ENCODE results near the gene CDC25A.
"Not testable (repeated sequence)": the region's sequence is repeated elsewhere in the genome, so short reads cannot be mapped to it uniquely, and the experiment has no call there.

Gene CDC25A

DNA sequence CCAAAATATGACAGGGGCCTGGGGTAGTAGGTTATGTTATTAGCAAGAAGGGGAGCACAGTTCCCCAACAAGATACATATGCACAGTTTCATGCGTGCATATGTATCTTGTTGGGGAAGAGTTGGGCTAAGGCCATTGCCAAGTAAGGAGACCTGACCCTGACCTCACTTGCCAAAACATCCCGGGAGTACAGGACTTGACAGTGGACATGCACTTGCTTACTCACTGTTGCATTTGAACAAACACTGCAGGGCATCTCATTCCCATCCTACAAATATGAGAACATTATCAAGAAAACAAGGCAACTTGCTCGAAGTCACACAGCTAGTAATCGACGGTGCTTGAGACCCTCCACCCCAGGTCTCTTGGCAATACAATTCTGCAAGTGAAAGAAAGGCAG lies 30.3 kb upstream of the CDC25A start:
- Histone ChIP-seq H3K4me3 (ENCODE audit: low read depth, low read length) (no peak overlapping the region), H3K9me3 (ENCODE audit: control insufficient read depth, insufficient read depth, low read depth, low read length) (no peaks in the 10 kb centered on the region), H3K27me3 (ENCODE audit: control insufficient read depth, insufficient read depth, low read length) (peaks cover 2% of the 10 kb centered on the region; the same call in 1 of the 2 replicates), H3K4me1 (ENCODE audit: control insufficient read depth, insufficient read depth, low read length) (no peaks in the 10 kb centered on the region), H3K36me3 (ENCODE audit: control insufficient read depth, insufficient read depth, low read length) (no peaks in the 10 kb centered on the region), H3K9ac (ENCODE audit: low read length) (no peak overlapping the region), H3K27ac (ENCODE audit: low read depth, low read length) (no peak overlapping the region)

DNA sequence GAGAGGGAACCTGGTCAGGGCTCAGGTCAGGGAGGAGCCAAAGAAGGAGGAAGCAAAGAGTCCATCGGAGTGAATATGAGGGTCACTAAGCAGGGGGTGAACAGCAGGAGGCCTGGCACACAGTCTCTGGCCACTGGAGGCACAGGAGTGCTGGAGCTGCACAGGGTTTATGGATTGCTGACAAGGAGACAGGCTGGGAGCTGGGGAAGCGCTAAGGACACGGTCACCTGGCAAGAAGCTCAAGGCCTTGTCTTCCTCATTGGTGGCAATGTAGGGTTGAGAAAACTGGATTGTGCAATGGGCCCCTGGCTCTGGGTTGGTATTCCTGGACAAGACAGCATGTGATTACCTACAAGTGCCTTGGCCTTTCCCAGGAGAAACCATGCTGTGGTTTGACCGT lies 29.2 kb upstream of the CDC25A start:
- Histone ChIP-seq H3K27me3 (ENCODE audit: control insufficient read depth, insufficient read depth, low read length) (no peaks in the 10 kb centered on the region), H3K27ac (ENCODE audit: low read depth, low read length) (no peak overlapping the region), H3K4me1 (ENCODE audit: control insufficient read depth, insufficient read depth, low read length) (no peaks in the 10 kb centered on the region), H3K9ac (ENCODE audit: low read length) (no peak overlapping the region), H3K4me3 (ENCODE audit: low read depth, low read length) (no peak overlapping the region), H3K36me3 (ENCODE audit: control insufficient read depth, insufficient read depth, low read length) (no peaks in the 10 kb centered on the region), H3K9me3 (ENCODE audit: control insufficient read depth, insufficient read depth, low read depth, low read length) (no peaks in the 10 kb centered on the region)

DNA sequence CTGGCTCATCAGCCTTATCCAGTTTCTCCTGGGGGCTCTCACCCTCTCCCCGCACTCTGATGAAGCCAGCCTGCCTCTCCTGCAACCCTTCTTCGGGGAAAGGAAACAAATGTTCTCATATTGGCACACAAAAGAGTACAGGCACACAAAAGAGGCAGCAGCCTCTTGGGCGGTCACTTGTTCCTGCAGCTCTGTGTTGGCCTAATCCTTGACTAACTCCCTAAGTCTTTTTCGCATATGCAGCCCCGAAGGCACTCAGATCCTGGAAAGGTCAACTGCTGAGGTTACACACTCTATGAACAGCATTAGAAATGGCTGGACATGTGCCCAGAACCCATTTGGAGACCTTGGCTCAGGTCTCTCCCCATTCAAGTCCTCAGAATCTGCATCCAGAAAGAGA lies 27.7 kb upstream of the CDC25A start:
- H3K27ac ChIP-seq (ENCODE audit: low read depth, low read length) = no peak overlapping the region

DNA sequence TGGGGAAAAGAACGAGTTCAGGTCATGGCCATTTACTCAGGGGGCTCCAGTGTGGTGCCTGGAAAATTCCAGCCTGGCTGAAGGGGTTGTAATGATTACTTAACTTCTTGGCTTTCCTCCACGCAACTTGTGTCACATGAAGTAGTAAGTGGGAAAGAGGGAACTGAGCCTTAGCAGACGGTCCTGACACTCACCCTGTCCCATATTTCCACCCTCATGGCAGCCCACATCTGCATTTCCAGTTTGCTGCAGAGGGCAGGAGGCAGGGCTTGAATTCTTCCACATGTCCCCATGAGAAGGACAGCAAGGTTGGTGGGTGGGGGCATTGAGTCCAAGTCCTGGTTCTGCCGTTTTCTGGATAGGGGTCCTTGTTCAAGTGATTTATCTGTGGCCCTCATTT lies 27.2 kb upstream of the CDC25A start:
- Histone ChIP-seq H3K27ac (ENCODE audit: low read depth, low read length) (no peak overlapping the region), H3K9ac (ENCODE audit: low read length) (no peak overlapping the region), H3K4me1 (ENCODE audit: control insufficient read depth, insufficient read depth, low read length) (no peaks in the 10 kb centered on the region), H3K4me3 (ENCODE audit: low read depth, low read length) (no peak overlapping the region), H3K27me3 (ENCODE audit: control insufficient read depth, insufficient read depth, low read length) (no peaks in the 10 kb centered on the region), H3K9me3 (ENCODE audit: control insufficient read depth, insufficient read depth, low read depth, low read length) (no peaks in the 10 kb centered on the region), H3K36me3 (ENCODE audit: control insufficient read depth, insufficient read depth, low read length) (no peaks in the 10 kb centered on the region)

More for the DNA sequence above, 27.7 kb upstream of the CDC25A start:
- Histone ChIP-seq H3K27me3 (ENCODE audit: control insufficient read depth, insufficient read depth, low read length) (no peaks in the 10 kb centered on the region), H3K36me3 (ENCODE audit: control insufficient read depth, insufficient read depth, low read length) (no peaks in the 10 kb centered on the region), H3K9ac (ENCODE audit: low read length) (no peak overlapping the region), H3K9me3 (ENCODE audit: control insufficient read depth, insufficient read depth, low read depth, low read length) (no peaks in the 10 kb centered on the region), H3K4me3 (ENCODE audit: low read depth, low read length) (no peak overlapping the region), H3K4me1 (ENCODE audit: control insufficient read depth, insufficient read depth, low read length) (no peaks in the 10 kb centered on the region)

DNA sequence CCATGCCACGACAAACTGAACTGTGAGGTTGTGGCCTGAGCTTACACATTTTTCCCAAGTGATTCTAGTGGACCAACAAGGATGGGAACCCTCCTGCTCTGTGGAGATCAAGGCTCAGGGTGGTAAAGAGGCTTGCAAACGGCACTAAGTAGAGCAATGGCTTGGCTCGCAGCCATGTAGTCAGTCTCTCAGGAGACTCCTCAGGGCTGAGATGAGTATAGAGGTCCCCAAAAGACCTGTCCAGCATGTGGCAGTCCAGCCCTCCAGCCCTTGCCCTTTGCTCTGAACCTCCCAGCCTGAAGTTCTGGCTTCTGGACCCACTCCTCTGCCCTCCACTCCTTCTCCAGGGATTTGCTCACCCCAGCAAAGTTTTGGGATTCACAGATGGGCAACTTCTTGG lies 26.8 kb upstream of the CDC25A start:
- Histone ChIP-seq H3K27me3 (ENCODE audit: control insufficient read depth, insufficient read depth, low read length) (no peaks in the 10 kb centered on the region), H3K4me3 (ENCODE audit: low read depth, low read length) (no peak overlapping the region), H3K9ac (ENCODE audit: low read length) (no peak overlapping the region), H3K27ac (ENCODE audit: low read depth, low read length) (no peak overlapping the region), H3K4me1 (ENCODE audit: control insufficient read depth, insufficient read depth, low read length) (no peaks in the 10 kb centered on the region), H3K9me3 (ENCODE audit: control insufficient read depth, insufficient read depth, low read depth, low read length) (peaks cover 2% of the 10 kb centered on the region; the same call in 1 of the 2 replicates), H3K36me3 (ENCODE audit: control insufficient read depth, insufficient read depth, low read length) (no peaks in the 10 kb centered on the region)

DNA sequence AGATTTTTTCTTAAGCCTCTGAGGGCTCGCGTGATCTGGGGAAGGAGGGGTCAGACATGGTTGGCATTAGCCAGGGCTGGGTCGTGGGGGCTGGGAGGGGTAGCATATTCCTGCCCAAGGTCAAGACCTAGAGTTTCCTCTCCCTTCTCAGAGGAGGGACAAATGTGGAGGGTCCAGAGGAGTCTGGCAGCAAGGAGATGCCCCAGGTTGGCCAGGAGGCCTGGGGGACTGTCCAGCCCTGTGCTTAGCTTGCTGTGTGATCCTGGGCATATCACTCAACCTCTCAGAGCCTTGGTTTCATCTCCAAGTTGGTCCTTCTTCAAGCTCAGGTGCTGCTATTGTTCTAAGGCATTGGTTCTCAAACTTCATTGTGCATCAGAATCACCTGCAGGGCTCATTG lies 26.0 kb upstream of the CDC25A start:
- Histone ChIP-seq H3K27me3 (ENCODE audit: control insufficient read depth, insufficient read depth, low read length) (no peaks in the 10 kb centered on the region), H3K36me3 (ENCODE audit: control insufficient read depth, insufficient read depth, low read length) (no peaks in the 10 kb centered on the region), H3K9me3 (ENCODE audit: control insufficient read depth, insufficient read depth, low read depth, low read length) (peaks cover 7% of the 10 kb centered on the region), H3K27ac (ENCODE audit: low read depth, low read length) (no peak overlapping the region), H3K9ac (ENCODE audit: low read length) (no peak overlapping the region), H3K4me1 (ENCODE audit: control insufficient read depth, insufficient read depth, low read length) (no peaks in the 10 kb centered on the region), H3K4me3 (ENCODE audit: low read depth, low read length) (no peak overlapping the region)

DNA sequence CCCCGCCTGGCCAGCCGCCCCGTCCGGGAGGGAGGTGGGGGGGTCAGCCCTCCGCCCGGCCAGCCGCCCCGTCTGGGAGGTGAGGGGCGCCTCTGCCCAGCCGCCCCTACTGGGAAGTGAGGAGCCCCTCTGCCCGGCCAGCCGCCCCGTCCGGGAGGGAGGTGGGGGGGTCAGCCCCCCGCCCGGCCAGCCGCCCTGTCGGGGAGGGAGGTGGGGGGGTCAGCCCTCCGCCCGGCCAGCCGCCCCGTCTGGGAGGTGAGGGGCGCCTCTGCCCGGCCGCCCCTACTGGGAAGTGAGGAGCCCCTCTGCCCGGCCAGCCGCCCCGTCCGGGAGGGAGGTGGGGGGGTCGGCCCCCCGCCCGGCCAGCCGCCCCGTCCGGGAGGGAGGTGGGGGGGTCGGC lies 23.6 kb upstream of the CDC25A start:
- H3K27ac ChIP-seq (ENCODE audit: low read depth, low read length); H3K36me3 ChIP-seq (ENCODE audit: control insufficient read depth, insufficient read depth, low read length); H3K4me3 ChIP-seq (ENCODE audit: low read depth, low read length); H3K9ac ChIP-seq (ENCODE audit: low read length); H3K9me3 ChIP-seq (ENCODE audit: control insufficient read depth, insufficient read depth, low read depth, low read length); H3K27me3 ChIP-seq (ENCODE audit: control insufficient read depth, insufficient read depth, low read length); H3K4me1 ChIP-seq (ENCODE audit: control insufficient read depth, insufficient read depth, low read length): not testable (repeated sequence)

DNA sequence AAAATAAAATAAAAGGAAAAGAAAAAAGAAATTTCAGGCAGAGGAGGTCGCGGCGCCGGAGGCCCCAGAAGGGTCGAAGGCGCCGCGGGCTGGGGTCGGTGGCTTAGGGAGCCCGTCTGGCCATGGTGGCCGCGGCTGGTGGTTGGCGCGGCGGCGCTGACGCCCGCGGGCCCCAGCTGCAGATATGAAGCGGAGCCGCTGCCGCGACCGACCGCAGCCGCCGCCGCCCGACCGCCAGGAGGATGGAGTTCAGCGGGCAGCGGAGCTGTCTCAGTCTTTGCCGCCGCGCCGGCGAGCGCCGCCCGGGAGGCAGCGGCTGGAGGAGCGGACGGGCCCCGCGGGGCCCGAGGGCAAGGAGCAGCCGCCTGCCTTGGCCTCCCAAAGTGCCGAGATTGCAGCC lies 22.3 kb upstream of the CDC25A start:
- H3K9me3 ChIP-seq (ENCODE audit: control insufficient read depth, insufficient read depth, low read depth, low read length); H3K27ac ChIP-seq (ENCODE audit: low read depth, low read length); H3K4me3 ChIP-seq (ENCODE audit: low read depth, low read length); H3K27me3 ChIP-seq (ENCODE audit: control insufficient read depth, insufficient read depth, low read length); H3K9ac ChIP-seq (ENCODE audit: low read length); H3K4me1 ChIP-seq (ENCODE audit: control insufficient read depth, insufficient read depth, low read length); H3K36me3 ChIP-seq (ENCODE audit: control insufficient read depth, insufficient read depth, low read length): not testable (repeated sequence)

DNA sequence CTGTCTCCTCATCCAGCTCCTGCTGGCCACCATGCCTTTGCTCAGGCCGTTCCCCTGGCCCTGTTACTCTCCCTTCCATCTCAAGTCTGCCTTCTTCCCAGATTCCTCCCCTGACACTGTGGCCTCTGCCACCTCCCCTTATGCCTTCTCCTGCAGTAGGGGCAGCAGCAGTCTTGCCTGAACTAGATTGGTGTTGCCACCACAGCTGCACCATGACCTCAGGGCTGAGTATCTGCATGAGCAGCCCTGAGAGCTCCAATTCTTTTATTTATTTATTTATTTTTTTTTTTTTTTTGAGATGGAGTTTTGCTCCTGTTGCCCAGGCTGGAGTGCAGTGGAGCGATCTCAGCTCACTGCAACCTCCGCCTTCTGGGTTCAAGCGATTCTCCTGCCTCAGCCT lies 21.2 kb upstream of the CDC25A start:
- H3K9ac ChIP-seq (ENCODE audit: low read length) = no peak overlapping the region
- no peaks in the 10 kb centered on the region for H3K27me3 ChIP-seq (ENCODE audit: control insufficient read depth, insufficient read depth, low read length)
- H3K4me3 ChIP-seq (ENCODE audit: low read depth, low read length) = no peak overlapping the region
- H3K9me3 ChIP-seq (ENCODE audit: control insufficient read depth, insufficient read depth, low read depth, low read length) = peaks cover 8% of the 10 kb centered on the region
- no peaks in the 10 kb centered on the region for H3K36me3 ChIP-seq (ENCODE audit: control insufficient read depth, insufficient read depth, low read length)
- no peak overlapping the region for H3K27ac ChIP-seq (ENCODE audit: low read depth, low read length)
- no peaks in the 10 kb centered on the region for H3K4me1 ChIP-seq (ENCODE audit: control insufficient read depth, insufficient read depth, low read length)

DNA sequence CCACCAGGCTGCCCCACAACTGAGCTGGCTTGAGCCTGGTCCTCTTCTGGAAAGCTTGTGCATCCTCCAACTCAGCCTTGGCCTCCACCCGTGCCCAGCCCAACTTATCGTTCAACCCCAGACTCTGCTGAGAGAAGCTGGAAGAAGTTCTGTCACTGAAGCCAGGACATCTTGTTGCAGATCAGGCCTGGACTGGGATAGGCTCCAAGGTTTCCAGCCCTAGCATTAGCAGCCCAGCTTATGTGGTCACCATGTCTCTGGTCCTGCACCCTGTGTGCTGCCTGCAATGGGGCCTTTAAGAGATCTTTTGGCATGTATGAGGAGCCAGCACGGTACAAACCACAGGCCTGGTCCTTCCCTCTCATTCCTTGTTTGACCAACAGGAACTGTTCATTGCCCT lies 19.9 kb upstream of the CDC25A start:
- Histone ChIP-seq H3K9me3 (ENCODE audit: control insufficient read depth, insufficient read depth, low read depth, low read length) (peaks cover 8% of the 10 kb centered on the region), H3K4me3 (ENCODE audit: low read depth, low read length) (no peak overlapping the region), H3K36me3 (ENCODE audit: control insufficient read depth, insufficient read depth, low read length) (no peaks in the 10 kb centered on the region), H3K4me1 (ENCODE audit: control insufficient read depth, insufficient read depth, low read length) (no peaks in the 10 kb centered on the region), H3K27me3 (ENCODE audit: control insufficient read depth, insufficient read depth, low read length) (no peaks in the 10 kb centered on the region), H3K9ac (ENCODE audit: low read length) (no peak overlapping the region), H3K27ac (ENCODE audit: low read depth, low read length) (no peak overlapping the region)

DNA sequence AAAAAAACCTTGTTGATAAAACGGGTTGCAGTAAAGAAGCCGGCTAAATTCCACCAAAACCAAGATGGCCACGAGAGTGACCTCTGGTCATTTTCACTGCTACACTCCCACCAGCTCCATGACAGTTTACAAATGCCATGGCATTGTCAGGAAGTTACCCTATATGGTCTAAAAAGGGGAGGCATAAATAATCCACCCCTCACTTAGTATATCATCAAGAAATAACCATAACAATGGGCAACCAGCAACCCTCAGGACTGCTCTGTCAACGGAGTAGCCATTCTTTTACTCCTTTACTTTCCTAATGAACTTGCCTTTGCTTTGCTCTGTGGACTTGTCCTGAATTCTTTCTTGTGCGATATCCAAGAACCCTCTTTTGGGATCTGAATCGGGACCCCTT lies 14.4 kb upstream of the CDC25A start:
- no peak overlapping the region for H3K4me3 ChIP-seq (ENCODE audit: low read depth, low read length)
- no peak overlapping the region for H3K9ac ChIP-seq (ENCODE audit: low read length)
- H3K4me1 ChIP-seq (ENCODE audit: control insufficient read depth, insufficient read depth, low read length) = no peaks in the 10 kb centered on the region
- no peak overlapping the region for H3K27ac ChIP-seq (ENCODE audit: low read depth, low read length)
- no peaks in the 10 kb centered on the region for H3K27me3 ChIP-seq (ENCODE audit: control insufficient read depth, insufficient read depth, low read length)
- no peaks in the 10 kb centered on the region for H3K36me3 ChIP-seq (ENCODE audit: control insufficient read depth, insufficient read depth, low read length)
- H3K9me3 ChIP-seq (ENCODE audit: control insufficient read depth, insufficient read depth, low read depth, low read length) = no peaks in the 10 kb centered on the region

DNA sequence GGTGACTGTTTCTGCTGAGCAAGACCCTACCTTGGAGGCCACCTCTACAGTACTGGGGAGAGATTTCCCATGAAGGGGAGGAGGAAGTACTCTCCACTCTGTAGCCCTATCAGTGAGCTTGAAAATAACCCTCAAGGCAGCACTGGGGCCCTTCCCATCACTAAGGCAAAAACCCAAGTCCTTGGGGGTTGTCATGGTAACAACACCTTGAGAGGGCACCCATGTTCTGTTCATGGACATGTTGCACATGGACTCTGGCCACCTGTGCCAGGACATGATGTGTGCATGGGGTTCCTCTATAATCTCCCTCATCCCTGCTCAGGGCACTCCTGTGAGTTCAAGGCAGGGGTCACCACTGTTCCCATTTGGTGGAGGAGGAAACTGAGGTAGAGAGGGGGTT lies 10.9 kb upstream of the CDC25A start:
- Histone ChIP-seq H3K4me1 (ENCODE audit: control insufficient read depth, insufficient read depth, low read length) (peaks cover 12% of the 10 kb centered on the region; the same call in 1 of the 2 replicates), H3K9me3 (ENCODE audit: control insufficient read depth, insufficient read depth, low read depth, low read length) (no peaks in the 10 kb centered on the region), H3K4me3 (ENCODE audit: low read depth, low read length) (no peak overlapping the region), H3K9ac (ENCODE audit: low read length) (no peak overlapping the region), H3K27me3 (ENCODE audit: control insufficient read depth, insufficient read depth, low read length) (no peaks in the 10 kb centered on the region), H3K36me3 (ENCODE audit: control insufficient read depth, insufficient read depth, low read length) (no peaks in the 10 kb centered on the region), H3K27ac (ENCODE audit: low read depth, low read length) (no peak overlapping the region)
